G401.6 (cell line): Measurements from ENCODE around the gene LRRC14B.
"Not testable (repeated sequence)": the region's sequence is repeated elsewhere in the genome, so short reads cannot be mapped to it uniquely, and the experiment has no call there.

Experiments used
- FAIRE-seq: peaks from 2 replicates; lab custom pipeline; 2012; peaks lifted over from hg19 to GRCh38; lab: Jason Lieb, UNC

Gene LRRC14B

GRCh38 chr5:192970-193831 lies 1.9 kb downstream of the LRRC14B start:
- FAIRE-seq: no peak

- FAIRE-seq: no peak
These were observed 2.8 kb downstream of the LRRC14B start for GRCh38 chr5:194102-194501.

GRCh38 chr5:194603-195209 lies 3.4 kb downstream of the LRRC14B start:
- no peak for FAIRE-seq

- FAIRE-seq: no peak
These were observed 4.3 kb downstream of the LRRC14B start for GRCh38 chr5:195401-196160.

GRCh38 chr5:196350-196749 lies 5.1 kb downstream of the LRRC14B start:
- FAIRE-seq: no peak

GRCh38 chr5:197031-197430 lies 5.7 kb downstream of the LRRC14B start:
- FAIRE-seq: not testable (repeated sequence)

GRCh38 chr5:197892-198489 lies 6.7 kb downstream of the LRRC14B start:
- FAIRE-seq: no peak

GRCh38 chr5:198516-199196 lies 7.4 kb downstream of the LRRC14B start:
- no peak for FAIRE-seq

- no peak for FAIRE-seq
These were observed 8.1 kb downstream of the LRRC14B start for GRCh38 chr5:199197-199949.

- FAIRE-seq: no peak
These were observed 8.8 kb downstream of the LRRC14B start for GRCh38 chr5:199950-200645.

GRCh38 chr5:200985-201384 lies 9.7 kb downstream of the LRRC14B start:
- no peak for FAIRE-seq

- no peak for FAIRE-seq
These were observed 10.4 kb downstream of the LRRC14B start for GRCh38 chr5:201672-202071.

- FAIRE-seq: no peak
These were observed 12.1 kb downstream of the LRRC14B start for GRCh38 chr5:203246-203930.

- FAIRE-seq: no peak
These were observed 12.7 kb downstream of the LRRC14B start for GRCh38 chr5:204001-204400.

GRCh38 chr5:204462-204861 lies 13.2 kb downstream of the LRRC14B start:
- no peak for FAIRE-seq

GRCh38 chr5:204966-205670 lies 13.8 kb downstream of the LRRC14B start:
- FAIRE-seq: no peak

- no peak for FAIRE-seq
These were observed 15.1 kb downstream of the LRRC14B start for GRCh38 chr5:206406-206805.

- FAIRE-seq: no peak
These were observed 15.7 kb downstream of the LRRC14B start for GRCh38 chr5:206927-207536.

GRCh38 chr5:207599-207998 lies 16.3 kb downstream of the LRRC14B start:
- FAIRE-seq: no peak
